H1 (cell line): ENCODE results near the gene A4GALT.

ENCODE experiments used
- CREB1 ChIP-seq: IDR thresholded peaks from 2 replicates; pipeline ENCODE4 v1.6.1; 2012; ENCODE audit warnings: inconsistent platforms
- EZH2 ChIP-seq: fragments of 200-600 bp; sonication (generic); IDR thresholded peaks from 2 replicates; pipeline ENCODE4 v1.7.1; 2012; ENCODE audit warnings: low read depth, mild to moderate bottlenecking, moderate library complexity, low read length, inconsistent platforms; ENCODE audit not compliant: severe bottlenecking
- MAFK ChIP-seq: IDR thresholded peaks from 2 replicates; pipeline ENCODE4 v1.6.1; 2012; ENCODE audit warnings: low read depth, mild to moderate bottlenecking, improper control_type of control experiment, low read length
- POLR2AphosphoS5 ChIP-seq: IDR thresholded peaks from 2 replicates; pipeline ENCODE4 v1.6.1; 2011; ENCODE audit warnings: low read depth, low read length
- TAF1 ChIP-seq: IDR thresholded peaks from 2 replicates; pipeline ENCODE4 v1.6.1; 2011; ENCODE audit warnings: mild to moderate bottlenecking, low read depth, low read length
- YY1 ChIP-seq: IDR thresholded peaks from 2 replicates; pipeline ENCODE4 v1.6.1; 2011; ENCODE audit warnings: low read depth, mild to moderate bottlenecking, low read length
- TF ChIP-seq, protein P1 (sequence below), 3 experiments: IDR thresholded peaks; 1 replicate in 2 of 3; 2 replicates in 1 of 3; pipeline versions ENCODE4 v1.5.1 to v1.6.1; 2011; ENCODE audit warnings: low read length in 3 of 3, mild to moderate bottlenecking in 3 of 3, inconsistent platforms in 2 of 3, low read depth in 1 of 3, moderate library complexity in 1 of 3; ENCODE audit not compliant: insufficient read depth in 1 of 3; ENCODE audit errors: control extremely low read depth in 1 of 3
- TF ChIP-seq, protein P2 (sequence below): IDR thresholded peaks from 2 replicates; pipeline ENCODE4 v1.6.1; 2011; ENCODE audit warnings: low read length, improper control_type of control experiment

DNA sequence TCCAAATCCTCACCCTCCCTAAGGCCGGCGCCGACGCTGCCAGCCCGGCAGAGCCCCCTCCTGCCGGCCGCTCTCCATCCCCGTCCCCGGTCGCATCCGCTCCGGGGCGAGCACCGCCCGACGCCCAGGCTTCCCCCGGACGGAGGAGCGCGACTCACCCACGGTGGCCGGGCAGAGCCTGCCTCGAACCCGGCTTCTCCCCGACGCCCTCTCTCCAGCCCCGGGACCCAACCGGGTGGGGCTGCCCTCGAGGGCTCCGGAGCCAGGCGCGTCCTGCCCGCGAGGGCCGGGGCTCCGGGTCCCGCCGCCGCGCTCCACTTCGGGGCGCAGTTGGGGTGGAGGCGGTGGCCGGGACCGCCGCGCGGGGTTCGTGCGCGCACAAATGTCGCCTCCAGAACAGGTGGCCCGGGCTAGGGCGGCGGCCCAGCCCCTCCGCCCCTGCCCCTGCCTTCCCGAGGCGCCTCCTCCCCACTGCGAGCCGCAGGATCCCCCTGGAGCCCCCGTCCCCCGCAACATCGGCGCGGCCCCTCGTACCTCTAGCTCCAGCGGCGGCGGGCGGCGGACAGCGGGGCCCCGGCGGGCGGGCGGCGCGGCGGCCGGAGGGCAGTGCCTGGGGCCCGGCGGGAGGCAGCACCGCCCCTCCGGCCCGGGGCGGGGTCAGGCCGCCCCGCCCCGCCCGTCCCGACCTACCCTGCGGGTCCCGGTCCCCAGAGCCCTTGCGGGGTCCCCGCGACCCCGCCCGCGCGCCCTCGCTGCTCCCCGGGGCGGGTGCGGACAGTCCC is at the start of gene A4GALT:
- TF ChIP-seq, protein P1, sequence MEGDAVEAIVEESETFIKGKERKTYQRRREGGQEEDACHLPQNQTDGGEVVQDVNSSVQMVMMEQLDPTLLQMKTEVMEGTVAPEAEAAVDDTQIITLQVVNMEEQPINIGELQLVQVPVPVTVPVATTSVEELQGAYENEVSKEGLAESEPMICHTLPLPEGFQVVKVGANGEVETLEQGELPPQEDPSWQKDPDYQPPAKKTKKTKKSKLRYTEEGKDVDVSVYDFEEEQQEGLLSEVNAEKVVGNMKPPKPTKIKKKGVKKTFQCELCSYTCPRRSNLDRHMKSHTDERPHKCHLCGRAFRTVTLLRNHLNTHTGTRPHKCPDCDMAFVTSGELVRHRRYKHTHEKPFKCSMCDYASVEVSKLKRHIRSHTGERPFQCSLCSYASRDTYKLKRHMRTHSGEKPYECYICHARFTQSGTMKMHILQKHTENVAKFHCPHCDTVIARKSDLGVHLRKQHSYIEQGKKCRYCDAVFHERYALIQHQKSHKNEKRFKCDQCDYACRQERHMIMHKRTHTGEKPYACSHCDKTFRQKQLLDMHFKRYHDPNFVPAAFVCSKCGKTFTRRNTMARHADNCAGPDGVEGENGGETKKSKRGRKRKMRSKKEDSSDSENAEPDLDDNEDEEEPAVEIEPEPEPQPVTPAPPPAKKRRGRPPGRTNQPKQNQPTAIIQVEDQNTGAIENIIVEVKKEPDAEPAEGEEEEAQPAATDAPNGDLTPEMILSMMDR (IDR thresholded peaks at IDR 0.05; ENCODE audit: control extremely low read depth in 1 of 3, insufficient read depth in 1 of 3, low read depth in 1 of 3, low read length in 3 of 3): no peak
- TF ChIP-seq POLR2AphosphoS5 (no peak), MAFK (no peak), TAF1 (no peak), EZH2 (no peak), YY1 (no peak), CREB1 (no peak)
- TF ChIP-seq, protein P2, sequence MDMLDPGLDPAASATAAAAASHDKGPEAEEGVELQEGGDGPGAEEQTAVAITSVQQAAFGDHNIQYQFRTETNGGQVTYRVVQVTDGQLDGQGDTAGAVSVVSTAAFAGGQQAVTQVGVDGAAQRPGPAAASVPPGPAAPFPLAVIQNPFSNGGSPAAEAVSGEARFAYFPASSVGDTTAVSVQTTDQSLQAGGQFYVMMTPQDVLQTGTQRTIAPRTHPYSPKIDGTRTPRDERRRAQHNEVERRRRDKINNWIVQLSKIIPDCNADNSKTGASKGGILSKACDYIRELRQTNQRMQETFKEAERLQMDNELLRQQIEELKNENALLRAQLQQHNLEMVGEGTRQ: no peak
